H1 (cell line): Measurements from ENCODE around the gene DNM2. TPM values are rescaled to one million over a fixed set of nuclear protein-coding genes. Genes with fewer than 3 reads are reported as not detected.

Source experiments
- CTCF ChIA-PET: fragments of 300-600 bp; sonication (Branson Sonifier 250); formaldehyde crosslinking; loops from one replicate; lab custom pipeline; 2021; ENCODE audit not compliant: partially characterized antibody; lab: Charles Lee
- POLR2A ChIA-PET: fragments of 300-600 bp; sonication (Branson Sonifier 250); formaldehyde crosslinking; loops from one replicate; lab custom pipeline; 2021; ENCODE audit warnings: inconsistent platforms; ENCODE audit not compliant: partially characterized antibody; lab: Charles Lee
- DNase-seq, 2 experiments: peaks; one replicate each; pipeline versions ENCODE4 v3.0.0 to v3.0.0-alpha.2; 2010 to 2022; ENCODE audit warnings: low spot score in 2 of 2, low read depth in 1 of 2, mixed read lengths in 1 of 2
- FAIRE-seq: peaks from 2 replicates; lab custom pipeline; 2011; peaks lifted over from hg19 to GRCh38; lab: Jason Lieb, UNC
- H2AFZ ChIP-seq: 2 replicates; pipeline ENCODE4 v1.8.1; 2012; ENCODE audit warnings: low read length, inconsistent platforms
- H2AK5ac ChIP-seq: 2 replicates; pipeline ENCODE4 v1.6.1; 2013; ENCODE audit warnings: low read depth, low read length
- H2BK120ac ChIP-seq: replicated peaks from 2 replicates; pipeline ENCODE3; 2013; ENCODE audit warnings: low read depth, low read length, inconsistent platforms
- H2BK12ac ChIP-seq: 2 replicates; pipeline ENCODE4 v1.6.1; 2013; ENCODE audit warnings: low read depth, low read length
- H2BK15ac ChIP-seq: 2 replicates; pipeline ENCODE4 v1.6.1; 2013; ENCODE audit warnings: low read length
- H2BK20ac ChIP-seq: 2 replicates; pipeline ENCODE4 v1.6.1; 2013; ENCODE audit warnings: low read length
- H2BK5ac ChIP-seq: 2 replicates; pipeline ENCODE4 v1.6.1; 2013; ENCODE audit warnings: low read depth, low read length
- H3K14ac ChIP-seq: 2 replicates; pipeline ENCODE4 v1.6.1; 2013; ENCODE audit warnings: inconsistent platforms; ENCODE audit not compliant: insufficient read length
- H3K18ac ChIP-seq: 2 replicates; pipeline ENCODE4 v1.6.1; 2013; ENCODE audit warnings: low read length; ENCODE audit errors: extremely low read depth
- H3K23ac ChIP-seq: 2 replicates; pipeline ENCODE4 v1.6.1; 2013; ENCODE audit warnings: inconsistent platforms; ENCODE audit not compliant: insufficient read length
- H3K23me2 ChIP-seq: 2 replicates; pipeline ENCODE4 v1.6.1; 2013; ENCODE audit warnings: low read depth, low read length
- H3K27ac ChIP-seq: 2 replicates; pipeline ENCODE4 v1.6.1; 2011; ENCODE audit warnings: low read depth, low read length, inconsistent platforms
- H3K27me3 ChIP-seq, 4 experiments: replicated peaks in 1 of 4; 1 replicate in 1 of 4; 2 replicates in 3 of 4; pipeline versions ENCODE4 v1.6.1 to v1.8.1; 2011 to 2013; ENCODE audit warnings: low read length in 3 of 4, mild to moderate bottlenecking in 3 of 4, inconsistent platforms in 2 of 4, mixed read lengths in 2 of 4, moderate library complexity in 1 of 4; ENCODE audit not compliant: control insufficient read depth in 3 of 4, insufficient read depth in 3 of 4; ENCODE audit errors: extremely low read depth in 1 of 4
- H3K36me3 ChIP-seq, 4 experiments: 2 replicates each; pipeline versions ENCODE4 v1.6.1 to v1.8.1; 2011 to 2013; ENCODE audit warnings: mild to moderate bottlenecking in 4 of 4, low read length in 3 of 4, moderate library complexity in 2 of 4, control low read depth in 1 of 4, inconsistent platforms in 1 of 4; ENCODE audit not compliant: insufficient read depth in 4 of 4, control insufficient read depth in 2 of 4
- H3K4ac ChIP-seq: replicated peaks from 2 replicates; pipeline ENCODE3; 2013; ENCODE audit warnings: low read length, low read depth, mixed read lengths, inconsistent platforms; ENCODE audit not compliant: insufficient read length
- H3K4me1 ChIP-seq, 4 experiments: replicated peaks in 1 of 4; 1 replicate in 1 of 4; 2 replicates in 3 of 4; pipeline versions ENCODE4 v1.6.1 to v1.8.1; 2011 to 2013; ENCODE audit warnings: low read length in 3 of 4, inconsistent platforms in 2 of 4, mixed read lengths in 1 of 4; ENCODE audit not compliant: insufficient read depth in 4 of 4, control insufficient read depth in 3 of 4
- H3K4me2 ChIP-seq, 2 experiments: 2 replicates each; pipeline versions ENCODE4 v1.6.1 to v1.8.1; 2011 to 2013; ENCODE audit warnings: low read depth in 2 of 2, low read length in 2 of 2, control low read depth in 1 of 2, inconsistent platforms in 1 of 2, mild to moderate bottlenecking in 1 of 2; ENCODE audit not compliant: insufficient read depth in 1 of 2
- H3K4me3 ChIP-seq, 4 experiments: fragments of 200-600, 300-600 bp in 1 of 4; sonication (generic), shearing (Covaris generic), sonication (Bioruptor Twin) in 1 of 4; 2 replicates each; pipeline versions ENCODE4 v1.5.1 to v1.8.1; 2011 to 2016; ENCODE audit warnings: low read length in 4 of 4, low read depth in 3 of 4, control low read depth in 2 of 4, inconsistent platforms in 2 of 4, mild to moderate bottlenecking in 2 of 4, mixed read lengths in 1 of 4, moderate library complexity in 1 of 4; ENCODE audit not compliant: insufficient read depth in 2 of 4; ENCODE audit errors: extremely low read depth in 1 of 4
- H3K56ac ChIP-seq: replicated peaks from 2 replicates; pipeline ENCODE3; 2013; ENCODE audit warnings: low read depth, mild to moderate bottlenecking, mixed read lengths, low read length, inconsistent platforms; ENCODE audit not compliant: insufficient read length
- H3K79me1 ChIP-seq: 2 replicates; pipeline ENCODE4 v1.6.1; 2013; ENCODE audit warnings: low read depth, low read length, control low read depth
- H3K79me2 ChIP-seq, 2 experiments: 2 replicates each; pipeline versions ENCODE4 v1.6.1 to v1.8.1; 2012 to 2013; ENCODE audit warnings: low read length in 2 of 2, mild to moderate bottlenecking in 2 of 2, inconsistent platforms in 1 of 2; ENCODE audit not compliant: insufficient read depth in 2 of 2, control insufficient read depth in 1 of 2
- H3K9ac ChIP-seq, 4 experiments: replicated peaks in 1 of 4; 1 replicate in 1 of 4; 2 replicates in 3 of 4; pipeline versions ENCODE4 v1.6.1 to v1.8.1; 2011 to 2013; ENCODE audit warnings: low read depth in 3 of 4, low read length in 3 of 4, control low read depth in 2 of 4, mild to moderate bottlenecking in 2 of 4, moderate library complexity in 2 of 4, inconsistent platforms in 1 of 4; ENCODE audit errors: extremely low read depth in 1 of 4
- H3K9me3 ChIP-seq, 2 experiments: 2 replicates each; pipeline versions ENCODE4 v1.6.1 to v1.8.1; 2012 to 2013; ENCODE audit warnings: mild to moderate bottlenecking in 2 of 2, moderate library complexity in 2 of 2, control low read depth in 1 of 2, inconsistent platforms in 1 of 2, low read depth in 1 of 2, low read length in 1 of 2, mixed read lengths in 1 of 2; ENCODE audit not compliant: insufficient read depth in 2 of 2
- H4K20me1 ChIP-seq, 2 experiments: replicated peaks in 1 of 2; 2 replicates each; pipeline versions ENCODE3 to v1.8.1; 2011 to 2013; ENCODE audit warnings: inconsistent platforms in 2 of 2, low read length in 2 of 2, mild to moderate bottlenecking in 1 of 2; ENCODE audit not compliant: insufficient read depth in 2 of 2, control insufficient read depth in 1 of 2
- H4K5ac ChIP-seq: 2 replicates; pipeline ENCODE4 v1.6.1; 2013; ENCODE audit warnings: low read length, low read depth, mixed read lengths, inconsistent platforms; ENCODE audit not compliant: insufficient read length
- H4K8ac ChIP-seq: 2 replicates; pipeline ENCODE4 v1.8.0; 2013; ENCODE audit warnings: mild to moderate bottlenecking, moderate library complexity, low read length, inconsistent platforms; ENCODE audit not compliant: insufficient read depth; ENCODE audit errors: extremely low read depth
- H4K91ac ChIP-seq: replicated peaks from 2 replicates; pipeline ENCODE3; 2013; ENCODE audit warnings: low read length, mixed read lengths, inconsistent platforms; ENCODE audit not compliant: insufficient read length
- CEBPB ChIP-seq: IDR thresholded peaks from 2 replicates; pipeline ENCODE4 v1.6.1; 2012; ENCODE audit warnings: low read depth, low read length
- CHD1 ChIP-seq: IDR thresholded peaks from 2 replicates; pipeline ENCODE4 v1.6.1; 2012; ENCODE audit warnings: low read depth, low read length, improper control_type of control experiment
- CTBP2 ChIP-seq: IDR thresholded peaks from 2 replicates; pipeline ENCODE4 v1.7.0; 2011; ENCODE audit warnings: borderline replicate concordance, mild to moderate bottlenecking, moderate library complexity, mixed read lengths, low read length; ENCODE audit not compliant: insufficient read depth, insufficient read length
- GTF2F1 ChIP-seq: IDR thresholded peaks from 2 replicates; pipeline ENCODE4 v1.6.1; 2012; ENCODE audit warnings: low read depth, low read length, improper control_type of control experiment, borderline replicate concordance
- RBBP5 ChIP-seq: IDR thresholded peaks from 2 replicates; pipeline ENCODE4 v1.7.1; 2012; ENCODE audit warnings: low read depth, mild to moderate bottlenecking, inconsistent platforms, low read length, moderate library complexity, borderline replicate concordance
- RNF2 ChIP-seq: fragments of 200-900, 300-1000 bp; sonication (generic); IDR thresholded peaks from 2 replicates; pipeline ENCODE4 v1.7.1; 2016; ENCODE audit warnings: borderline replicate concordance, low read depth, mild to moderate bottlenecking, antibody characterized with exemption, low read length; ENCODE audit not compliant: poor library complexity, severe bottlenecking; ENCODE audit errors: missing control alignments
- SP1 ChIP-seq: IDR thresholded peaks from 2 replicates; pipeline ENCODE4 v1.6.1; 2011; ENCODE audit warnings: low read depth, low read length
- SP4 ChIP-seq: IDR thresholded peaks from 2 replicates; pipeline ENCODE4 v1.6.1; 2012; ENCODE audit warnings: low read length, inconsistent platforms
- TAF7 ChIP-seq: optimal IDR thresholded peaks from 2 replicates; pipeline ENCODE3; 2011; ENCODE audit warnings: low read depth, mild to moderate bottlenecking, inconsistent platforms, low read length, moderate library complexity, borderline replicate concordance
- YY1 ChIP-seq: IDR thresholded peaks from 2 replicates; pipeline ENCODE4 v1.6.1; 2011; ENCODE audit warnings: low read depth, mild to moderate bottlenecking, low read length
- WGBS, 2 experiments: shearing (Covaris generic) in 1 of 2; methylation state at CpG; one replicate each; pipeline versions ENCODE4 v1.1.6 to v1.1.7; 2013 to 2015; ENCODE audit warnings: low lambda C conversion rate in 2 of 2, mixed read lengths in 2 of 2, inconsistent platforms in 1 of 2, low coverage in 1 of 2, missing lambda C conversion rate in 1 of 2; ENCODE audit not compliant: insufficient replicate concordance in 2 of 2, insufficient coverage in 1 of 2, insufficient read length in 1 of 2; ENCODE audit errors: extremely low coverage in 1 of 2, missing lambda C conversion rate in 1 of 2; 5-methylcytosine and 5-hydroxymethylcytosine counted together
- polyA plus RNA-seq, 7 experiments: library from polyadenylated mRNA; depleted of rRNA in 3 of 7; stranded (reverse) in 5 of 7; unstranded in 2 of 7; fragments of >200 nt in 5 of 7; fragments of 200-250 nt in 2 of 7; gene quantifications; 1 replicate in 5 of 7; 2 replicates in 1 of 7; 4 replicates in 1 of 7; pipeline versions ENCODE4 v1.2.1 to v1.2.3, GENCODE V29; 2011 to 2013; ENCODE audit warnings: missing spikeins in 2 of 7, mixed read lengths in 2 of 7
- total RNA-seq: library from RNA; stranded (reverse); fragmentation: NEBNext Ultra II Directional; extraction: Animal tissue kit (Norgen Biotek cat#: 25700); gene quantifications from 2 replicates; pipeline ENCODE4 v1.2.1, GENCODE V29; 2021
- TF ChIP-seq, protein P1 (sequence below): IDR thresholded peaks from 2 replicates; pipeline ENCODE4 v1.6.1; 2011; ENCODE audit warnings: low read length, improper control_type of control experiment

DNM2 gene
- total and polyA plus RNA-seq, 2 of the 8 experiments (the other 6 are each of a cell fraction or from before 2014, with no cell fraction given) = 61.9 to 120 TPM

DNA sequence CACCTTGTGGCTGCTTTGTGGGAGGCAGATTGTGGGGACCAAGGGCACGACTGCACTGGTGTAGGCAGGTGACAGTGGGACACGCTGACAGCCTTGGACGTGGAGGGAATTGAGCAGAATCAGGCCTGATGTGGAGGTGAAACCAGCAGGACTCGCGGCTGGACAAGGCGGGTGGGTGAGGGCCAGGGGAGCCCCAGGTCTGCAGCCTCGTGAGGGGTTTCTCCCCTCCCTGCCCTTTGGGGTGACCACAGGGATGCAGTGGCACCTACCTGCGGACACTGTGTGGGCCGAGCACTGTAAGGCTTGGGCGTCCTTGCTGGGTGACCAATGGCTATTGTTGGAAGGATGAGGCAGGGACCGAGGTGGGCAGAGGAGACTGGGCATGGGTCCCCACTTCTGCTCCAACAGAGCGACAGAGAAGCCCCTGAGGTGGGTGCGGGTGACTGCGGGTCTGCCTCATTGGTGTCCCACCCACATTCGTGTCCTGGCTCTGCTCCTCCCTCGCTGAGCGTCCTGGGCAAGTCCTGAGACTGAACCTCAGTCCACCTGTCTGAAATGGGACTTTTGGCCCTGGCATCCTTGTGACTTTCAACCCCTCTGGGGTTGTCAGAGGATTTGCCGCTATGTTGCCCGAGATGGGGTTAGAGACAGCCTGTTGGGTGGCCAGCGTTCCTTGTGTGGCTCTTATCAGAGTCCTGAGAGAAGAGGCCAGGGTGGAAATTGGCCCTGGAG, 30.5 kb downstream of the DNM2 start:
- H3K23ac ChIP-seq = no peak overlapping the region
- H4K5ac ChIP-seq = no peak overlapping the region
- no peak overlapping the region for H2BK20ac ChIP-seq
- peaks cover 0 to 13% (median 5%) of the 10 kb centered on the region in 4 experiments; a peak in 4 of 7 replicates for H3K4me1 ChIP-seq
- DNase-seq = no peak
- H3K9me3 ChIP-seq = no peaks in the 10 kb centered on the region
- 94% methylated on average over 17 of the region's 20 CpGs; no CpG with 5 or more reads in 1 of the 2 experiments for WGBS, 2 experiments
- H3K4ac ChIP-seq = no peak overlapping the region
- peak overlapping the region; percentile 4; the same call in 1 of the 2 replicates for H2AK5ac ChIP-seq
- H2BK15ac ChIP-seq = no peak overlapping the region
- no peak overlapping the region for H4K91ac ChIP-seq
- H3K14ac ChIP-seq = no peak overlapping the region
- peaks cover 19 to 28% of the 10 kb centered on the region in 2 experiments for H4K20me1 ChIP-seq
- peaks cover 0 to 73% of the 10 kb centered on the region in 2 experiments; a peak in 2 of 4 replicates for H3K79me2 ChIP-seq
- H4K8ac ChIP-seq = no peak overlapping the region; the same call in 1 of the 2 replicates
- no peaks in the 10 kb centered on the region; the same call in 1 of the 2 replicates for H3K23me2 ChIP-seq
- CTCF ChIA-PET = no interaction called here
- H3K4me3 ChIP-seq = no peak overlapping the region
- H3K36me3 ChIP-seq = no peaks in the 10 kb centered on the region
- H3K4me2 ChIP-seq = no peak overlapping the region
- no peak overlapping the region for H2AFZ ChIP-seq
- H3K56ac ChIP-seq = no peak overlapping the region
- POLR2A ChIA-PET = no interaction called here
- H3K27me3 ChIP-seq = no peaks in the 10 kb centered on the region
- H3K18ac ChIP-seq = peak overlapping the region; percentile 7; the same call in 1 of the 2 replicates
- H3K9ac ChIP-seq = no peak overlapping the region
- H3K27ac ChIP-seq = 0 out of 2 replicates have a peak overlapping the region, but pooled peaks have one; percentile 53
- H3K79me1 ChIP-seq = peaks cover 16% of the 10 kb centered on the region
- FAIRE-seq = no peak
- H2BK5ac ChIP-seq = peak overlapping the region; percentile 24; the same call in 1 of the 2 replicates
- H2BK120ac ChIP-seq = no peak overlapping the region
- peak overlapping the region; percentile 27; the same call in 1 of the 2 replicates for H2BK12ac ChIP-seq
- TF ChIP-seq RBBP5 (no peak), CHD1 (no peak), TAF7 (no peak), CEBPB (no peak), RNF2 (no peak), SP4 (no peak), CTBP2 (no peak), GTF2F1 (no peak), SP1 (no peak), YY1 (no peak)
- TF ChIP-seq, protein P1, sequence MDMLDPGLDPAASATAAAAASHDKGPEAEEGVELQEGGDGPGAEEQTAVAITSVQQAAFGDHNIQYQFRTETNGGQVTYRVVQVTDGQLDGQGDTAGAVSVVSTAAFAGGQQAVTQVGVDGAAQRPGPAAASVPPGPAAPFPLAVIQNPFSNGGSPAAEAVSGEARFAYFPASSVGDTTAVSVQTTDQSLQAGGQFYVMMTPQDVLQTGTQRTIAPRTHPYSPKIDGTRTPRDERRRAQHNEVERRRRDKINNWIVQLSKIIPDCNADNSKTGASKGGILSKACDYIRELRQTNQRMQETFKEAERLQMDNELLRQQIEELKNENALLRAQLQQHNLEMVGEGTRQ = no peak
